GM10266 (cell line): Measurements from ENCODE around the gene FBXO36.
"Not testable (repeated sequence)": the region's sequence is repeated elsewhere in the genome, so short reads cannot be mapped to it uniquely, and the experiment has no call there.

ENCODE experiments used
- DNase-seq: peaks from one replicate; pipeline ENCODE4 v3.0.0; 2012; ENCODE audit errors: extremely low spot score
- TF ChIP-seq, protein P1 (sequence below): IDR thresholded peaks from 2 replicates; pipeline ENCODE4 v1.5.1; 2012; ENCODE audit warnings: mild to moderate bottlenecking, low read depth; ENCODE audit not compliant: control insufficient read depth, insufficient read depth; ENCODE audit errors: missing control alignments

The FBXO36 gene

DNA sequence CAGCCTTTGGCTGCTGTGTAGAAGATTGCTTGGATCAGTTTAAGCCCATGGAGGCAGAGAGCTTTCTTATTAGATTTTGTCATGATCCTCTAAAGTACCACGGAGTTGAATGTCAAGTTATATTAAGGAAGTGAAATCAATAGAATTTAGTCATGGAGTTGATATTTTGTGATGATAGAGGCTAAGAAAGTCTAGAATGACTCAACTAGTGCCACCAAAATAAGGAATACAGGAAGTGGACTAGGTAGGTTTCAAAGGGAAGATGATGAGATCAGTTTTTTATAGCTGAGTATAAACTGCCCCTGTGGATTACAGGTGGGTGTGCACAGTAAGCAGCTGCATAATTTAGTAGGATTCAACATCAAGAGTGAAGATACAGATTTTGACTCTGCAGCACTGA, 25.2 kb downstream of the FBXO36 start:
- TF ChIP-seq, protein P1, sequence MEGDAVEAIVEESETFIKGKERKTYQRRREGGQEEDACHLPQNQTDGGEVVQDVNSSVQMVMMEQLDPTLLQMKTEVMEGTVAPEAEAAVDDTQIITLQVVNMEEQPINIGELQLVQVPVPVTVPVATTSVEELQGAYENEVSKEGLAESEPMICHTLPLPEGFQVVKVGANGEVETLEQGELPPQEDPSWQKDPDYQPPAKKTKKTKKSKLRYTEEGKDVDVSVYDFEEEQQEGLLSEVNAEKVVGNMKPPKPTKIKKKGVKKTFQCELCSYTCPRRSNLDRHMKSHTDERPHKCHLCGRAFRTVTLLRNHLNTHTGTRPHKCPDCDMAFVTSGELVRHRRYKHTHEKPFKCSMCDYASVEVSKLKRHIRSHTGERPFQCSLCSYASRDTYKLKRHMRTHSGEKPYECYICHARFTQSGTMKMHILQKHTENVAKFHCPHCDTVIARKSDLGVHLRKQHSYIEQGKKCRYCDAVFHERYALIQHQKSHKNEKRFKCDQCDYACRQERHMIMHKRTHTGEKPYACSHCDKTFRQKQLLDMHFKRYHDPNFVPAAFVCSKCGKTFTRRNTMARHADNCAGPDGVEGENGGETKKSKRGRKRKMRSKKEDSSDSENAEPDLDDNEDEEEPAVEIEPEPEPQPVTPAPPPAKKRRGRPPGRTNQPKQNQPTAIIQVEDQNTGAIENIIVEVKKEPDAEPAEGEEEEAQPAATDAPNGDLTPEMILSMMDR, result no peak
- DNase-seq, result peak; percentile 18

DNA sequence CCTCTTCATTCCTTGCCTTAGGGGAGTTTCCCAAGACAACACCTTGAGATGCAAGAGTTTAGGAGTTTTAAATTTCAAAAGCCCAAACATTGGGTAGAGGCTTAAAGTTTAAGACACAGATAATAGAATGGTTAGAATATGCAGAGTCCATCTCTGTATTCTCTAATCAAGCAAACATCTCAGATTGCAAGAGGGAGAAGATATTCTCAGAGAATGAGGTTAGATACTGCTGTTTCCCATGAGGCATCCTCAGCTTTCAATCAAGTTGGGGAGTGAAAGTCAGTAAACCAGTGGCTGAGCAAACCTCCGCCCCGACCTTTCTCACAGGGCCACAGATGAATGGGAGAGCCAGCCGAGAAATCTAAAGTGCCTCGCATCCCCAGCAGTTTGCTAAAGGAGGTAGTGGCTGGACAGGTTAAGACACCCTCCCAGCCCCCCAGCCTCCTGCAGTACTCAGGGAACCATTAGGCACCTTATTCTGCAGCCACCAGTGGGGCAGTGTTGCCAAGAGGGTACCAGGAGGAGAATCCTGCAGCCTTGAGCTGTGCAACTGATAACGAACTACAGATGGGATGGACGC, 30.0 kb downstream of the FBXO36 start:
- TF ChIP-seq, protein P1, result no peak

GRCh38 chr2:229955663-229956062, 33.4 kb downstream of the FBXO36 start:
- DNase-seq, result no peak
- TF ChIP-seq, protein P1, result no peak

More for the DNA sequence above, 30.0 kb downstream of the FBXO36 start:
- DNase-seq, result no peak

- DNase-seq, result no peak
Observed at GRCh38 chr2:229956491-229956890, 34.2 kb downstream of the FBXO36 start.

DNA sequence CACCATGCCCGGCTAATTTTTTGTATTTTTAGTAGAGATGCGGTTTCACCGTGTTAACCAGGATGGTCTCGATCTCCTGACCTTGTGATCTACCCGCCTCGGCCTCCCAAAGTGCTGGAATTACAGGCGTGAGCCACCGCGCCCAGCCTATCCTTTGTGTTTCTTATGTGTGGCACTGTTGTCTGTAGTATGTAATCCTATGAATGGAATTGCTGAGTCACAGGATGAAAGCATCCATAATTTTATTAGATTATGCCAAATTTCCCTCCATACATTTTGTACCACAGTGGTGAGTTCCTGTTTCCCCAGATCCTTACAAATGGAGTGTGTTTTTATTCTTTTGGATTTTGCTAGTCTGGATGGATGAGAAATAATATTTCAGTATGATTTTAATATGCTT, 41.3 kb downstream of the FBXO36 start:
- DNase-seq, result not testable (repeated sequence)

More at GRCh38 chr2:229956491-229956890, 34.2 kb downstream of the FBXO36 start:
- TF ChIP-seq, protein P1, result no peak

GRCh38 chr2:229969921-229970320, 47.6 kb downstream of the FBXO36 start:
- TF ChIP-seq, protein P1, result no peak
- DNase-seq, result no peak

GRCh38 chr2:229970406-229970805, 48.1 kb downstream of the FBXO36 start:
- no peak for DNase-seq
- TF ChIP-seq, protein P1, result no peak

- no peak for DNase-seq
- TF ChIP-seq, protein P1, result no peak
Observed at GRCh38 chr2:229971298-229971790, 49.0 kb downstream of the FBXO36 start.
